IMR-90 (cell line): ENCODE data around the gene FUBP1. TPM values are rescaled to one million over a fixed set of nuclear protein-coding genes. Genes with fewer than 3 reads are reported as not detected.

Experiments used
- ATAC-seq: fragments of 200-7000 bp; cut with Tn5 transposase; 2 replicates; pipeline ENCODE4 v1.9.1; 2020; ENCODE audit warnings: low read depth, mild to moderate bottlenecking, moderate library complexity
- BruUV-seq: library from RNA; stranded (reverse); fragments of 400-500 nt; replicated peaks from 2 replicates; lab custom pipeline; 2021; lab: Mats Ljungman, UMichigan
- CTCF ChIA-PET: fragments of 300-600 bp; formaldehyde crosslinking; extraction: SDS; loops from one replicate; lab custom pipeline; 2021; ENCODE audit warnings: antibody characterized with exemption; lab: Yijun Ruan, JAX
- POLR2A ChIA-PET: fragments of 300-600 bp; sonication (Branson Sonifier 250); formaldehyde crosslinking; loops from one replicate; lab custom pipeline; 2022; ENCODE audit warnings: antibody characterized with exemption; ENCODE audit not compliant: unreplicated experiment; lab: Charles Lee
- DNase-seq: peaks from one replicate; pipeline ENCODE4 v3.0.0; 2013
- H2AFZ ChIP-seq: replicated peaks from 2 replicates; pipeline ENCODE3; 2013; ENCODE audit warnings: low read length, mild to moderate bottlenecking; ENCODE audit not compliant: poor library complexity
- H2AK5ac ChIP-seq: 2 replicates; pipeline ENCODE4 v1.6.1; 2013; ENCODE audit warnings: low read depth, low read length, inconsistent platforms
- H2AK9ac ChIP-seq: replicated peaks from 2 replicates; pipeline ENCODE3; 2013; ENCODE audit warnings: mild to moderate bottlenecking, low read depth, low read length, moderate library complexity; ENCODE audit not compliant: poor library complexity
- H2BK120ac ChIP-seq: 2 replicates; pipeline ENCODE4 v1.6.1; 2013; ENCODE audit warnings: low read depth, low read length, inconsistent platforms
- H2BK15ac ChIP-seq: 3 replicates; pipeline ENCODE4 v1.6.1; 2013; ENCODE audit warnings: low read depth, low read length, inconsistent platforms
- H2BK20ac ChIP-seq: 2 replicates; pipeline ENCODE4 v1.6.1; 2013; ENCODE audit warnings: low read depth, mild to moderate bottlenecking, inconsistent platforms, low read length, moderate library complexity
- H2BK5ac ChIP-seq: 2 replicates; pipeline ENCODE4 v1.6.1; 2013; ENCODE audit warnings: mild to moderate bottlenecking, low read depth, low read length, inconsistent platforms; ENCODE audit not compliant: poor library complexity, severe bottlenecking
- H3K14ac ChIP-seq: replicated peaks from 2 replicates; pipeline ENCODE4 v1.6.1; 2013; ENCODE audit warnings: low read depth, low read length, inconsistent platforms
- H3K18ac ChIP-seq: 2 replicates; pipeline ENCODE4 v1.6.1; 2013; ENCODE audit warnings: low read depth, low read length, control low read depth
- H3K23ac ChIP-seq: 2 replicates; pipeline ENCODE4 v1.6.1; 2013; ENCODE audit warnings: low read depth, low read length, inconsistent platforms
- H3K27ac ChIP-seq: 2 replicates; pipeline ENCODE4 v1.5.1; 2013; ENCODE audit warnings: mild to moderate bottlenecking, control low read depth, low read length; ENCODE audit not compliant: insufficient read depth
- H3K27me3 ChIP-seq: 2 replicates; pipeline ENCODE4 v1.6.1; 2013; ENCODE audit warnings: low read length; ENCODE audit not compliant: control insufficient read depth, insufficient read depth
- H3K36me3 ChIP-seq: 2 replicates; pipeline ENCODE4 v1.6.1; 2013; ENCODE audit warnings: low read length, mixed read lengths; ENCODE audit not compliant: control insufficient read depth, insufficient read depth
- H3K4ac ChIP-seq: 2 replicates; pipeline ENCODE4 v1.6.1; 2013; ENCODE audit warnings: low read depth, low read length, inconsistent platforms
- H3K4me1 ChIP-seq: 2 replicates; pipeline ENCODE4 v1.6.1; 2013; ENCODE audit warnings: low read length, mixed read lengths; ENCODE audit not compliant: control insufficient read depth, insufficient read depth
- H3K4me2 ChIP-seq: 2 replicates; pipeline ENCODE4 v1.6.1; 2013; ENCODE audit warnings: low read depth, mild to moderate bottlenecking, control low read depth, low read length, moderate library complexity
- H3K4me3 ChIP-seq: 2 replicates; pipeline ENCODE4 v1.5.1; 2013; ENCODE audit warnings: low read depth, mild to moderate bottlenecking, control low read depth, low read length, moderate library complexity; ENCODE audit not compliant: insufficient read depth
- H3K56ac ChIP-seq: 2 replicates; pipeline ENCODE4 v1.6.1; 2013; ENCODE audit warnings: low read length, inconsistent platforms; ENCODE audit not compliant: insufficient read depth; ENCODE audit errors: extremely low read depth
- H3K79me1 ChIP-seq, 2 experiments: 2 replicates each; pipeline ENCODE4 v1.6.1; 2013; ENCODE audit warnings: low read length in 2 of 2, inconsistent platforms in 1 of 2, low read depth in 1 of 2
- H3K9ac ChIP-seq: 2 replicates; pipeline ENCODE4 v1.6.1; 2013; ENCODE audit warnings: low read depth, low read length, control low read depth
- H3K9me1 ChIP-seq: 2 replicates; pipeline ENCODE4 v1.6.1; 2013; ENCODE audit warnings: low read length, inconsistent platforms; ENCODE audit not compliant: insufficient read depth
- H3K9me3 ChIP-seq: 2 replicates; pipeline ENCODE4 v1.6.1; 2013; ENCODE audit warnings: low read length; ENCODE audit not compliant: control insufficient read depth, insufficient read depth
- H4K20me1 ChIP-seq: 2 replicates; pipeline ENCODE4 v1.6.1; 2013; ENCODE audit warnings: low read length, inconsistent platforms; ENCODE audit not compliant: insufficient read depth
- H4K5ac ChIP-seq: 2 replicates; pipeline ENCODE4 v1.6.1; 2013; ENCODE audit warnings: mild to moderate bottlenecking, low read depth, low read length, control low read depth
- H4K8ac ChIP-seq, 2 experiments: 2 replicates each; pipeline ENCODE4 v1.6.1; 2013; ENCODE audit warnings: low read depth in 2 of 2, low read length in 2 of 2, control low read depth in 1 of 2, inconsistent platforms in 1 of 2
- H4K91ac ChIP-seq: 2 replicates; pipeline ENCODE4 v1.6.1; 2013; ENCODE audit warnings: low read depth, low read length, inconsistent platforms; ENCODE audit not compliant: insufficient read depth
- MAZ ChIP-seq: IDR thresholded peaks from 2 replicates; pipeline ENCODE4 v1.6.1; 2012; ENCODE audit warnings: low read depth, mild to moderate bottlenecking, low read length, improper control_type of control experiment, moderate library complexity, borderline replicate concordance
- WGBS, 2 experiments: methylation state at CpG; one replicate each; pipeline versions ENCODE4 v1.1.5 to v1.1.7; 2013; ENCODE audit warnings: missing lambda C conversion rate in 2 of 2; ENCODE audit not compliant: insufficient read length in 1 of 2; ENCODE audit errors: extremely low coverage in 2 of 2; 5-methylcytosine and 5-hydroxymethylcytosine counted together
- dilution Hi-C: fragments of 300-500 bp; cut with HindIII; formaldehyde crosslinking; loops from one replicate; pipeline ENCODE4 v1.14.3; 2018; ENCODE audit warnings: low sequenced_read_pairs; ENCODE audit not compliant: unreplicated experiment
- in situ Hi-C: fragments of 300-500 bp; cut with MboI; formaldehyde crosslinking; loops from 3 replicates; pipeline ENCODE4 v1.14.3; 2019; ENCODE audit warnings: low sequenced_read_pairs, inconsistent platforms, mixed read lengths
- intact Hi-C: fragments of 100-400 bp; cut with micrococcal nuclease; formaldehyde crosslinking; loops from 2 replicates; pipeline ENCODE4 v1.10.0; 2022
- polyA plus RNA-seq, 3 experiments: library from polyadenylated mRNA; depleted of rRNA; stranded (reverse); fragments of >200 nt; gene quantifications; 2 replicates each; pipeline ENCODE4 v1.2.3, GENCODE V29; 2012; ENCODE audit warnings: low replicate concordance in 1 of 3
- total RNA-seq: library from RNA; depleted of rRNA; stranded (reverse); fragments of >200 nt; gene quantifications from 2 replicates; pipeline ENCODE4 v1.2.3, GENCODE V29; 2012

Gene FUBP1
- total and polyA plus RNA-seq, 2 of the 4 experiments (the other 2 are of a cell fraction), result 94.7 to 129 TPM

- H2BK15ac ChIP-seq, result no peak overlapping the region
- no peak overlapping the region for H4K91ac ChIP-seq
- no peak overlapping the region for H2AFZ ChIP-seq
- no peak overlapping the region for H2AK9ac ChIP-seq
- H3K4me2 ChIP-seq, result no peak overlapping the region
- peaks cover 48% of the 10 kb centered on the region for H3K36me3 ChIP-seq
- H2BK20ac ChIP-seq, result no peak overlapping the region
- POLR2A ChIA-PET, result no interaction called here
- peak overlapping the region; percentile 42; the same call in 1 of the 2 replicates for H3K27ac ChIP-seq
- intact Hi-C loops (no loop called here), in situ Hi-C loops (no loop called here), dilution Hi-C loops (no loop called here)
- no peaks in the 10 kb centered on the region for H3K9me3 ChIP-seq
- peaks cover 4% of the 10 kb centered on the region for H3K9me1 ChIP-seq
- H3K79me1 ChIP-seq, result peaks cover 23 to 37% of the 10 kb centered on the region in 2 experiments
- no peak for ATAC-seq
- H4K5ac ChIP-seq, result no peak overlapping the region
- H3K23ac ChIP-seq, result no peak overlapping the region
- H2AK5ac ChIP-seq, result no peak overlapping the region
- CTCF ChIA-PET, result no interaction called here
- H3K4ac ChIP-seq, result no peak overlapping the region
- no peak overlapping the region for H3K56ac ChIP-seq
- no peak overlapping the region for H4K8ac ChIP-seq
- no peaks in the 10 kb centered on the region for H3K27me3 ChIP-seq
- H2BK5ac ChIP-seq, result no peak overlapping the region
- H3K14ac ChIP-seq, result no peak overlapping the region
- no peak overlapping the region for H2BK120ac ChIP-seq
- no peak overlapping the region for H3K4me3 ChIP-seq
- H3K9ac ChIP-seq, result no peak overlapping the region
- H4K20me1 ChIP-seq, result peaks cover 6% of the 10 kb centered on the region; the same call in 1 of the 2 replicates
- TF ChIP-seq MAZ, result no peak
- WGBS, 2 experiments, result 100% methylated on average over 1 of the region's 13 CpGs; no CpG with 5 or more reads in 1 of the 2 experiments
- no TSS peak for BruUV-seq
- H3K4me1 ChIP-seq, result no peaks in the 10 kb centered on the region
- no peak overlapping the region for H3K18ac ChIP-seq
- no peak for DNase-seq
Measured at GRCh38 chr1:77926561-77927357, 52.1 kb downstream of the FUBP1 start.
